G401.6 (cell line): Measurements from ENCODE around the gene PIP5K1A.

Source experiments
- FAIRE-seq: peaks from 2 replicates; lab custom pipeline; 2012; peaks lifted over from hg19 to GRCh38; lab: Jason Lieb, UNC

Gene PIP5K1A

DNA sequence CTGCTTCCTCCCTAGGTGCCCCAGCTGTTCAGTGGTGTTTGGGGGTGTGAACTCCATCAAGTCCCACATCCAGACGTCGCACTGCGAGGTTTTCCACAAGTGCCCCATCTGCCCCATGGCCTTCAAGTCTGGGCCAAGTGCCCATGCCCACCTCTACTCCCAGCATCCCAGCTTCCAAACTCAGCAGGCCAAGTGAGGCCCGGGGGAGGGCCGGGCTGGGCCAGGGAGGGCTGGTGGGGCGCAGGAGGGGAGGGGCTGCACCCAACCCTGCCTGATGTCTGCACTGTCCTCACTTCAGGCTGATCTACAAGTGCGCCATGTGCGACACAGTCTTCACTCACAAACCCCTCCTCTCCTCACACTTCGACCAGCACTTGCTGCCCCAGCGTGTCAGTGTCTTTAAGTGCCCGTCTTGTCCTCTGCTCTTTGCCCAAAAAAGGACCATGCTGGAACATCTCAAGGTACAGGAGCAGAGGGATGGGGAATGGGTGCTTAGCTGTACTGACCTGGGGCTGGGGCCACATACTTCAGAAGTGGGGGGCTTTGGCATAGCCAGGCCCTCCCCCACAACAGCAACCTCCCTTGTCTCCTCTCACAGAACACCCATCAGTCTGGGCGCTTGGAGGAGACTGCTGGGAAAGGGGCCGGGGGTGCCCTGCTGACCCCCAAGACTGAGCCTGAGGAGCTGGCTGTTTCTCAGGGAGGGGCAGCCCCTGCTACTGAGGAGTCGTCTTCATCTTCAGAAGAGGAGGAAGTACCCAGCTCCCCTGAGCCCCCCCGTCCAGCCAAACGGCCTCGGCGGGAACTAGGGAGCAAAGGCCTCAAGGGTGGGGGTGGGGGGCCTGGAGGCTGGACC is 91.0 kb downstream of the PIP5K1A start:
- no peak for FAIRE-seq

DNA sequence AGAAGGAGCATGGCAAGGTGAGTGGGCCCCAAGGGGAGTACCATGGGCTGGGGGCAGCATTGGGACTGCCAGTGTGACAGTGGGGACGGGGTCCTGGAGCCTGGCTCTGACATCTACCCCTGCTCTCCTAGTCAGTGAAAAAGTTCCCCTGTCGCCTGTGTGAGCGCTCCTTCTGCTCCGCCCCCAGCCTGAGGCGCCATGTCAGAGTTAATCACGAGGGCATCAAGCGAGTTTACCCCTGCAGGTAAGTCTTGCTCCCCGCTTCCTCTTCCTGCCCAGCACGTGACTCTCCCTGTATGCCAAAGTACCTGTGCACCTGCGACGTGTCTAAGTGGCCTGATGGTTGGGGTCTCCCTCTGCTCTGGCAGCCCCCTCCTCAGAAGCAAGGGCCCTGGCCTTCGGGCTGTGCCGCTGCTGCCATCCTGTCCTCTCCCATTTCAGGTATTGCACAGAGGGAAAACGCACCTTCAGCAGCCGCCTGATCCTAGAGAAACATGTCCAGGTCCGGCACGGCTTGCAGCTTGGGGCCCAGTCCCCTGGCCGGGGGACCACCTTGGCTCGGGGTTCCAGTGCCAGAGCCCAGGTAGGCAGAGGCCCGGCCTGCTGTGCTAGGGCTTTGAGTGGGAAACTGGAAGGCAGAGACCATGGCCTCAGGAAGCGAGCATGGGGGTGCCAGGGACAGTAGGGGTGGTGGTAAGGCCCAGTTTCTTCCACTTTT is 91.8 kb downstream of the PIP5K1A start:
- FAIRE-seq = no peak

DNA sequence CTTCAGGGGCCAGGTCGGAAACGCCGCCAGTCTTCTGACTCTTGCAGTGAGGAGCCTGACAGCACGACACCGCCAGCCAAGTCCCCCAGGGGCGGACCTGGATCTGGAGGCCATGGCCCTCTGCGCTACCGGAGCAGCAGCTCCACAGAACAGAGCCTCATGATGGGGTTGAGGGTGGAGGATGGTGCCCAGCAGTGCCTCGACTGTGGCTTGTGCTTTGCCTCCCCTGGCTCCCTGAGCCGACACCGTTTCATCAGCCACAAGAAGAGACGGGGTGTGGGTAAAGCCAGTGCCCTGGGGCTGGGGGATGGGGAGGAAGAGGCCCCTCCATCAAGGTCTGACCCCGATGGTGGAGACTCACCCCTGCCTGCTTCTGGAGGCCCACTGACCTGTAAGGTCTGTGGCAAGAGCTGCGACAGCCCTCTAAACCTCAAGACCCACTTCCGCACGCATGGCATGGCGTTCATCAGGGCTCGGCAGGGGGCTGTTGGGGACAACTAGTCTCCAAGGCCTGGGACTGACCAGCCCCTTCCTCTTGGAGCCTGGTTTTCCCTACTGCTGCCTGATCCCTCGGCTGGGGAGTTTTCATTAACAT is 92.5 kb downstream of the PIP5K1A start:
- FAIRE-seq = no peak

DNA sequence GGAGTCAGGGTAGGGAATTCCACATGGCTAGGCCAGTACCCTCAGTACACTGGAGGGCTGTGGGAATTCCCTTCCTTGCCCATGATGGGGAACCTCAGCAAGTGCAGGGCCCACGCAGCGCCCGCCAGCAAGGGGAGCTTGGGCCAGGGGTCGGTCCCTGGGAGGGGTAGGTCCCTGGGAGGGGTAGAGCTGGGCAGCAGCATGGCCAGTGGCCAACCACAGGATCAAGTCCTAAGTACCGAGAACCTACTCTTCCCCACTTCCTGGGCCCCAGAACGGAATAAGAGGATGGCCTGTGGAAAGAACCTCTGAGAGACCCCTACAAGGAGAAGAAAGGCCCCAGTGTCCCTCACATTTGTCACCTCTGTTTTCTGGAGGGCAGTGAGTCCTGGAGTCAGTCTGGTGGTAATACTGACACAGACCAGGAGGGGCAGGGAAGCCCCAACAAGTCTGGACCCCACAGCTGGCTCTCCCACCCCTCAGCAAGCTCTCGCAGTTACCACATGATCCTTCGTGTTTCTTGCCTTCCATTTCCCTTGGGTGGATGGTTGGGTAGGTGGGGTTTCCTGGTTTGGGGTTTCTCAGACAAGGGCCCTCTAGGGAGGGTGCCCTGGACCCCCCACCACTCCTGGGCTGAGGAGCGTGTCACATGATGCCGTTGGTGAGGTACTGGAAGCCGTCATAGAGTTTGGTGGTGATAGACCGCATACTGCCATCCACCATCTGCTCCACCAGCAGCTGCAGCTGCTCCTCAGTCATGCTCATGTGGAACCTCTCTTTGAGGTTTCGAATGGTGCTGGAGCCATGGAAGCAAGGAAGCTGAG is 94.1 kb downstream of the PIP5K1A start:
- no peak for FAIRE-seq

DNA sequence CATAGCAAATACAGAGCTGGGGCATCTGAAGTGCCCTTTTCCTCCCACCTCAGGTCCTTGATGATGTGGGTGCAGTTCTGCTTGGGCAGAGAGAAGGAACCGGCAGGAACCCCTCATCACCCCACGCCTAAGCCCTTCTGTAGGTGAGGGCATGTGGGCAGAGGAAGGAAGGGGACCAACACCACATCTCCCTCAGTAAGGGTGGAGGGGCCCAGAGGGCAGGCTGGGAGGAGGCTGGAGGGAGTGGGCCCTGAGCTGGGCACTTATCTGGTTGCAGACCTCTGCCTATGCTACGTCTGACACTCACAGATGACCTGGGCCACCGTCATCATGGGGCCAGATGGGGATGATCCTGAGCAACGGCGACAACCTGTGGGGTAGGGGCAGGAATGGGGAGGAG is 94.7 kb downstream of the PIP5K1A start:
- FAIRE-seq = no peak

DNA sequence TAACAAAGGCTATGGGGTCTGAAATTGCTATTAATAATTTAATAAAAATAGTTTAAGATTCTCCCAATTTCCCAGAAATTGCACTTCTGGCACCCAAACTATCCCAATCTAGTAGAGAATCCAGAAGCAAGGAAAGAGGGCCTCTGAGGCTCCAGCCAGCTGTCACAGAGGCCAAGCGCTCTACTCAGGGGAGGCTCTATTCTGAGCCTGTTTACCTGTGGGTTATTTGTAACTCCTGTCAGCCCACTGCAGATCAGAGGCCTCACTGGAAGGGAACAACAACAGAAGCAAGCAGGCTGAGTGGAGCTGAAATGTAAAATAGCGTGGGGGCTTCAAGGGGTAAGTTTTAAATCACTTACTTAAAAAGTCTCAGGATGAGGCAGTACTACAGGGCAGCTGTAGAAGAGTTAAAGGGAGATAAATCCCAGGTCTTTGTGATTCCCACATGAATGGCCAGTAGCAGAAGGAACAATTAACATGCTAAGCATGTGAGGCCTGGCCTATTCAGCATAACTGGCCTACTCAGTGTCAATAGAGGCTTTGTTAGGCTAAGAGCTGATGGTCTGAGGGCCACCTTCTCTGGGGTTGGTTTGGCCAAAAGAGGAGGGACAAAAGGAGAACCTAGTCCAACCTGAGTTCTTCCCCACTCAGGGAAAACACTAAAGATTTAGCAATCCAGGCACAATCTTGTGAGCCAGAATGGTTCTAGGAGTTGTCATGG is 96.5 kb downstream of the PIP5K1A start:
- FAIRE-seq = no peak
